Fibroblast of lung (primary cell): Measurements from ENCODE around the gene PLK1. TPM values are rescaled to one million over a fixed set of nuclear protein-coding genes. Genes with fewer than 3 reads are reported as not detected.

ENCODE experiments used
- DNase-seq, 2 donors: peaks; one replicate each; pipeline versions ENCODE4 v3.0.0 to v3.0.0-alpha.2; 2010; ENCODE audit warnings: low read depth in 2 of 2
- H2AFZ ChIP-seq: 2 replicates; pipeline ENCODE4 v1.5.1; 2012; ENCODE audit warnings: low read length, control low read depth, inconsistent platforms
- H3K27ac ChIP-seq: 2 replicates; pipeline ENCODE4 v1.5.1; 2011; ENCODE audit warnings: low read length, control low read depth; ENCODE audit not compliant: insufficient read depth
- H3K27me3 ChIP-seq: 2 replicates; pipeline ENCODE4 v1.5.1; 2011; ENCODE audit warnings: mild to moderate bottlenecking, low read length; ENCODE audit not compliant: control insufficient read depth, insufficient read depth
- H3K36me3 ChIP-seq: 2 replicates; pipeline ENCODE4 v1.5.1; 2011; ENCODE audit warnings: low read length; ENCODE audit not compliant: control insufficient read depth, insufficient read depth
- H3K4me1 ChIP-seq: 2 replicates; pipeline ENCODE4 v1.5.1; 2011; ENCODE audit warnings: low read length; ENCODE audit not compliant: control insufficient read depth, insufficient read depth; ENCODE audit errors: extremely low read depth
- H3K4me2 ChIP-seq: 2 replicates; pipeline ENCODE4 v1.5.1; 2011; ENCODE audit warnings: low read length, control low read depth; ENCODE audit not compliant: insufficient read depth; ENCODE audit errors: extremely low read depth
- H3K4me3 ChIP-seq, 4 experiments: fragments of 200-600 bp in 1 of 4; sonication (generic) in 1 of 4; replicated peaks in 1 of 4; 2 replicates each; pipeline ENCODE4 v1.5.1; 2011 to 2016; ENCODE audit warnings: low read length in 4 of 4, low read depth in 3 of 4, mild to moderate bottlenecking in 3 of 4, control low read depth in 2 of 4, inconsistent platforms in 1 of 4, mixed read lengths in 1 of 4; ENCODE audit not compliant: insufficient read depth in 1 of 4; ENCODE audit errors: control extremely low read depth in 1 of 4
- H3K79me2 ChIP-seq: 2 replicates; pipeline ENCODE4 v1.5.1; 2012; ENCODE audit warnings: mild to moderate bottlenecking, low read length, inconsistent platforms; ENCODE audit not compliant: control insufficient read depth, insufficient read depth
- H3K9ac ChIP-seq: 2 replicates; pipeline ENCODE4 v1.5.1; 2011; ENCODE audit warnings: mild to moderate bottlenecking, low read length, control low read depth; ENCODE audit not compliant: insufficient read depth
- H3K9me3 ChIP-seq: 2 replicates; pipeline ENCODE4 v1.5.1; 2012; ENCODE audit warnings: low read depth, low read length; ENCODE audit not compliant: control insufficient read depth, insufficient read depth
- H4K20me1 ChIP-seq: 2 replicates; pipeline ENCODE4 v1.5.1; 2011; ENCODE audit warnings: low read length; ENCODE audit not compliant: control insufficient read depth, insufficient read depth; ENCODE audit errors: extremely low read depth
- EZH2 ChIP-seq: IDR thresholded peaks from 2 replicates; pipeline ENCODE4 v1.5.1; 2012; ENCODE audit warnings: low read length, control low read depth, mild to moderate bottlenecking; ENCODE audit errors: missing control alignments
- polyA plus RNA-seq, 2 donors: library from polyadenylated mRNA; depleted of rRNA in 1 of 2; stranded (reverse) in 1 of 2; unstranded in 1 of 2; fragments of >200 nt; gene quantifications; 2 replicates each; pipeline ENCODE4 v1.2.1, GENCODE V29; 2011 to 2012; ENCODE audit warnings: missing spikeins in 1 of 2
- total RNA-seq: library from RNA; depleted of rRNA; stranded (reverse); fragments of >200 nt; gene quantifications from 2 replicates; pipeline ENCODE4 v1.2.1, GENCODE V29; 2014
- TF ChIP-seq, protein P1 (sequence below), 2 donors: IDR thresholded peaks in 1 of 2; conservative IDR thresholded peaks in 1 of 2; 1 replicate in 1 of 2; 2 replicates in 1 of 2; pipeline ENCODE4 v1.5.1; 2011 to 2012; ENCODE audit warnings: low read length in 2 of 2, control low read depth in 1 of 2, inconsistent platforms in 1 of 2, low read depth in 1 of 2, mild to moderate bottlenecking in 1 of 2

The PLK1 gene
- total and polyA plus RNA-seq, 2 donors (not counting 1 experiment from before 2014, with no cell fraction given), result 6.3 to 16.2 TPM

DNA sequence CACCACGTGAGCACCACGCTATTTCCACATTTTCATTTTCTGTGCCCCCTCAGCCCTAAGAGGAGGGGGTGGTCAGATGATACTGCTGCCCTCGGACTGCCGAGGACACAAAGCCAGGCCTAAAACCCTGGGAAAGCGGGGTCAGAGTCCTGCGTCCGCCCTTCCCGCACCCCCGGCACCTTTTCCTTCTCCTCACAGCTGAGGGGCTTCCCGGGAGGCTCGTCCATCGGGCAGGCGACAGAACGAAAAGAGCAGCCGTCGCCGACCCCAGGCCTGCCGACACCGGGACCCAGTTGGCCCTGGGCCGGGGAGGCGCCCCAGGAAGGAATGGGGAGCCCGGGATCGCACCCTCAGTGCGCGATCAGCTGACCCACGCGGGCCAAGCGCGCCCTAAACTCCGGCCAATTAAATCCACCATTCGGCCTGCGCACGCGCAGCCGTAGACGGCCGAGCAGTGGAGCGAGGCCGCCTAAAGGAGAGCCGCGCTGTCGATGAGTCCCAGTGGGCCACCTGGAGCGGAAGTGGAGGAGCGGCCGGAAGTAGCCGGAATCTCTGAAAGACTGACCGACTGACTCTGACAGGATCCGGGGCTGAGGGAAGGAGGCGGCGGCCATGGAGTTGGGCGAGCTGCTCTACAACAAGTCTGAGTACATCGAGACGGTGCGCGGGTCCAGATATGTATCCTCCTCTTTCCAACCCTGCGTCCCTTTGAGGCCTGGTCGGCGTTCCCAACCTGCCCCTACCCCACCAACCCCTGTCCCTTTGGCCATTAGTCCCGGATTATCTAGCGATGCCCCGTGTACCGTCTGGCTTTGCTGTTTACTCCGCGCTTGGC is 37.5 kb upstream of the PLK1 start, which contains the start of the genes DCTN5 and PALB2:
Gene DCTN5 (plus strand): TSS at position 536 of the 835 bp plus-strand sequence. CDS start 77 bp downstream, at position 613.
Gene PALB2 (minus strand): TSS at position 380 of the 835 bp plus-strand sequence. CDS start 153 bp downstream, at position 227.
- peak within 1 kb of the TSS; percentile 97 for H3K4me2 ChIP-seq
- H3K9ac ChIP-seq, result peak within 1 kb of the TSS; percentile 89
- H2AFZ ChIP-seq, result peak within 1 kb of the TSS; percentile 95
- peaks cover 2% of the 10 kb centered on the region for H3K4me1 ChIP-seq
- H4K20me1 ChIP-seq, result no peaks in the 10 kb centered on the region
- DNase-seq, result peak; percentile 92 to 93
- H3K36me3 ChIP-seq, result peaks cover 4% of the 10 kb centered on the region
- no peak for TF ChIP-seq EZH2
- TF ChIP-seq, protein P1, sequence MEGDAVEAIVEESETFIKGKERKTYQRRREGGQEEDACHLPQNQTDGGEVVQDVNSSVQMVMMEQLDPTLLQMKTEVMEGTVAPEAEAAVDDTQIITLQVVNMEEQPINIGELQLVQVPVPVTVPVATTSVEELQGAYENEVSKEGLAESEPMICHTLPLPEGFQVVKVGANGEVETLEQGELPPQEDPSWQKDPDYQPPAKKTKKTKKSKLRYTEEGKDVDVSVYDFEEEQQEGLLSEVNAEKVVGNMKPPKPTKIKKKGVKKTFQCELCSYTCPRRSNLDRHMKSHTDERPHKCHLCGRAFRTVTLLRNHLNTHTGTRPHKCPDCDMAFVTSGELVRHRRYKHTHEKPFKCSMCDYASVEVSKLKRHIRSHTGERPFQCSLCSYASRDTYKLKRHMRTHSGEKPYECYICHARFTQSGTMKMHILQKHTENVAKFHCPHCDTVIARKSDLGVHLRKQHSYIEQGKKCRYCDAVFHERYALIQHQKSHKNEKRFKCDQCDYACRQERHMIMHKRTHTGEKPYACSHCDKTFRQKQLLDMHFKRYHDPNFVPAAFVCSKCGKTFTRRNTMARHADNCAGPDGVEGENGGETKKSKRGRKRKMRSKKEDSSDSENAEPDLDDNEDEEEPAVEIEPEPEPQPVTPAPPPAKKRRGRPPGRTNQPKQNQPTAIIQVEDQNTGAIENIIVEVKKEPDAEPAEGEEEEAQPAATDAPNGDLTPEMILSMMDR (conservative IDR thresholded peaks at IDR 0.05 in 1 of 2, IDR thresholded peaks at IDR 0.05 in 1 of 2; ENCODE audit: low read depth in 1 of 2, low read length in 2 of 2), result no peak
- H3K79me2 ChIP-seq, result peaks cover 37% of the 10 kb centered on the region
- no peaks in the 10 kb centered on the region for H3K9me3 ChIP-seq
- peak within 1 kb of the TSS; percentile 65 to 100 (median 93) for H3K4me3 ChIP-seq
- H3K27me3 ChIP-seq, result no peaks in the 10 kb centered on the region
- H3K27ac ChIP-seq, result peak within 1 kb of the TSS; percentile 80

DNA sequence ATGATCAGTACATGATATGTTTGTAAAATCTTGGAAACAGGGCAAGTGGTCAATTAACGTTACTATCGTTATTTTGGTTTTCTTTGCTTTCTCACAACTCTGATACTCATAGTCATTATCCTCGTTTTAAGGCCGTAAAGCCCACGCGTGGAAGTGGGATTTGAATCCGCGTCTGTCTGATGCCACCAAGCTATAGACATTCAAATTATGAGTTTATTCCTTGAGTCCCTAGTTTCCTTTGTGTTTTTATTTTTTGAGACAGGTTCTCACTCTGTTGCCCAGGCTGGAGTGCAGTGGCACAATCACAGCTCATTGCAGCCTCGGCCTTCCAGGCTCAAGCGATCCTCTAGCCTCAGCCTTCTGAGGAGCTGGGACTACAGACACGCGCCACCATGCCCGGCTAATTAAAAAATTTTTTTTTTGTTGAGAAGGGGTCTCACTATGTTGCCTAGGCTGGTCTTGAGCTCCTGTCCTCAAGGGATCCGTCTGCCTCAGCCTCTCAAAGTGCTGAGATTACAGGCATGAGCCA is 36.4 kb upstream of the PLK1 start:
- no peak overlapping the region for H2AFZ ChIP-seq
- peaks cover 7% of the 10 kb centered on the region for H3K36me3 ChIP-seq
- TF ChIP-seq, protein P1 (conservative IDR thresholded peaks at IDR 0.05 in 1 of 2, IDR thresholded peaks at IDR 0.05 in 1 of 2; ENCODE audit: low read depth in 1 of 2, low read length in 2 of 2), result no peak
- no peak for TF ChIP-seq EZH2

GRCh38 chr16:23650674-23651416 is 27.8 kb upstream of the PLK1 start:
- Histone ChIP-seq H3K4me1 (no peaks in the 10 kb centered on the region), H3K9ac (no peak overlapping the region), H3K4me3 (no peak overlapping the region), H3K27me3 (no peaks in the 10 kb centered on the region), H3K27ac (no peak overlapping the region), H4K20me1 (no peaks in the 10 kb centered on the region), H2AFZ (no peak overlapping the region), H3K36me3 (peaks cover 7% of the 10 kb centered on the region), H3K79me2 (peaks cover 40% of the 10 kb centered on the region), H3K4me2 (no peak overlapping the region), H3K9me3 (no peaks in the 10 kb centered on the region)
- TF ChIP-seq, protein P1 (conservative IDR thresholded peaks at IDR 0.05 in 1 of 2, IDR thresholded peaks at IDR 0.05 in 1 of 2; ENCODE audit: low read depth in 1 of 2, low read length in 2 of 2), result no peak
- TF ChIP-seq EZH2, result no peak
- DNase-seq, result peak in 1 of 2 donors; percentile 56

More for the DNA sequence above, 36.4 kb upstream of the PLK1 start:
- Histone ChIP-seq H3K9me3 (no peaks in the 10 kb centered on the region), H3K4me3 (peak overlapping the region; percentile 65 to 100 (median 93)), H3K4me2 (peak overlapping the region; percentile 90), H3K79me2 (peaks cover 46% of the 10 kb centered on the region), H3K9ac (no peak overlapping the region), H3K27me3 (no peaks in the 10 kb centered on the region), H3K4me1 (peaks cover 2% of the 10 kb centered on the region), H3K27ac (peak overlapping the region; percentile 80), H4K20me1 (no peaks in the 10 kb centered on the region)
- DNase-seq, result no peak
